NCI-H146 (cell line): ENCODE measurements around the gene E2F2.
"Not testable (repeated sequence)": the region's sequence is repeated elsewhere in the genome, so short reads cannot be mapped to it uniquely, and the experiment has no call there.

Experiments
- DNase-seq: peaks from one replicate; lab custom pipeline; 2025; lab: John Stamatoyannopoulos, UW

The E2F2 gene

GRCh38 chr1:23546897-23547584 is 16.0 kb upstream of the E2F2 start:
- DNase-seq, result no peak

GRCh38 chr1:23545851-23546250 is 14.8 kb upstream of the E2F2 start:
- DNase-seq, result no peak

- DNase-seq, result peak; percentile 62
These were observed 13.7 kb upstream of the E2F2 start for GRCh38 chr1:23544444-23545389.

- DNase-seq, result no peak
These were observed 12.8 kb upstream of the E2F2 start for GRCh38 chr1:23543707-23544443.

GRCh38 chr1:23542940-23543339 is 11.9 kb upstream of the E2F2 start:
- not testable (repeated sequence) for DNase-seq

GRCh38 chr1:23539698-23540266 is 8.7 kb upstream of the E2F2 start:
- peak; percentile 86 for DNase-seq

GRCh38 chr1:23537296-23537973 is 6.4 kb upstream of the E2F2 start:
- DNase-seq, result no peak

- no peak for DNase-seq
These were observed 2.4 kb upstream of the E2F2 start for GRCh38 chr1:23533246-23534023.

- peak; percentile 45 for DNase-seq
These were observed 595 bp upstream of the E2F2 start for GRCh38 chr1:23531562-23532094.

- peak; percentile 56 for DNase-seq
These were observed 816 bp downstream of the E2F2 start for GRCh38 chr1:23530087-23530746.

- DNase-seq, result no peak
These were observed 1.6 kb downstream of the E2F2 start for GRCh38 chr1:23529146-23530086.

- peak; percentile 60 for DNase-seq
These were observed 2.6 kb downstream of the E2F2 start for GRCh38 chr1:23528250-23528978.

GRCh38 chr1:23527900-23528249 is 3.2 kb downstream of the E2F2 start:
- DNase-seq, result no peak

GRCh38 chr1:23527366-23527765 is 3.7 kb downstream of the E2F2 start:
- no peak for DNase-seq

- DNase-seq, result no peak
These were observed 4.5 kb downstream of the E2F2 start for GRCh38 chr1:23526329-23527041.

- peak; percentile 40 for DNase-seq
These were observed 5.3 kb downstream of the E2F2 start for GRCh38 chr1:23525558-23526250.
